Neural cell (in vitro differentiated cells): Measurements from ENCODE around the gene LPCAT3. TPM values are rescaled to one million over a fixed set of nuclear protein-coding genes. Genes with fewer than 3 reads are reported as not detected.

Experiments used
- H2AFZ ChIP-seq: fragments of 200-600, 300-800 bp; sonication (generic), shearing (Covaris generic); 2 replicates; pipeline ENCODE4 v1.6.0; 2014; ENCODE audit warnings: low read depth, mild to moderate bottlenecking, antibody characterized with exemption, low read length, moderate library complexity
- H3F3A ChIP-seq: fragments of 200-600 bp; shearing (Covaris generic); 2 replicates; pipeline ENCODE4 v1.6.1; 2016; ENCODE audit warnings: mild to moderate bottlenecking, moderate library complexity, mixed read lengths, antibody characterized with exemption, low read length; ENCODE audit not compliant: insufficient read depth, poor library complexity, severe bottlenecking
- H3K27ac ChIP-seq: fragments of 200-600, 300-800 bp; sonication (generic), shearing (Covaris generic); 2 replicates; pipeline ENCODE4 v1.5.1; 2014; ENCODE audit warnings: mild to moderate bottlenecking, low read length, moderate library complexity
- H3K27me3 ChIP-seq: fragments of 300-800, 200-600 bp; sonication (generic), shearing (Covaris generic); 2 replicates; pipeline ENCODE4 v1.6.0; 2014; ENCODE audit warnings: mild to moderate bottlenecking, low read depth, low read length, moderate library complexity; ENCODE audit not compliant: insufficient read depth
- H3K36me3 ChIP-seq: fragments of 300-800, 200-600 bp; sonication (generic), shearing (Covaris generic); 2 replicates; pipeline ENCODE4 v1.5.1; 2014; ENCODE audit warnings: mild to moderate bottlenecking, antibody characterized with exemption, low read length, moderate library complexity; ENCODE audit not compliant: insufficient read depth
- H3K4me2 ChIP-seq: fragments of 300-800, 200-600 bp; sonication (generic), shearing (Covaris generic); 2 replicates; pipeline ENCODE4 v1.6.0; 2014; ENCODE audit warnings: mild to moderate bottlenecking, low read length
- H3K4me3 ChIP-seq: fragments of 300-800, 200-600 bp; sonication (generic), shearing (Covaris generic); 2 replicates; pipeline ENCODE4 v1.5.1; 2014; ENCODE audit warnings: mild to moderate bottlenecking, low read length, moderate library complexity
- H3K79me2 ChIP-seq: fragments of 200-600 bp; shearing (Covaris generic); replicated peaks from 2 replicates; pipeline ENCODE4 v1.6.0; 2014; ENCODE audit warnings: mild to moderate bottlenecking, low read length, moderate library complexity; ENCODE audit not compliant: insufficient read depth
- H3K9ac ChIP-seq: fragments of 300-800, 200-600 bp; sonication (generic), shearing (Covaris generic); 2 replicates; pipeline ENCODE4 v1.6.1; 2016; ENCODE audit warnings: mild to moderate bottlenecking, low read length, mixed read lengths
- H3K9me2 ChIP-seq: fragments of 200-600 bp; shearing (Covaris generic); 2 replicates; pipeline ENCODE4 v1.6.1; 2016; ENCODE audit warnings: mild to moderate bottlenecking, low read length, mixed read lengths; ENCODE audit not compliant: insufficient read depth
- H3K9me3 ChIP-seq: fragments of 200-600, 300-800 bp; sonication (generic), shearing (Covaris generic); 2 replicates; pipeline ENCODE4 v1.6.1; 2016; ENCODE audit warnings: mild to moderate bottlenecking, mixed run types, low read length, moderate library complexity, mixed read lengths
- H4K20me1 ChIP-seq: fragments of 200-600 bp; shearing (Covaris generic); 2 replicates; pipeline ENCODE4 v1.6.1; 2016; ENCODE audit warnings: mild to moderate bottlenecking, mixed run types; ENCODE audit not compliant: insufficient read depth
- CTCF ChIP-seq: fragments of 450-650 bp; IDR thresholded peaks from 2 replicates; pipeline ENCODE4 v1.5.1; 2014; ENCODE audit warnings: antibody characterized with exemption, mild to moderate bottlenecking, moderate library complexity; ENCODE audit not compliant: poor library complexity, severe bottlenecking
- EP300 ChIP-seq: fragments of 450-650 bp; conservative IDR thresholded peaks from 2 replicates; pipeline ENCODE4 v1.6.1; 2014; ENCODE audit warnings: antibody characterized with exemption, mild to moderate bottlenecking, moderate library complexity; ENCODE audit not compliant: poor library complexity, severe bottlenecking
- EZH2 ChIP-seq: fragments of 200-600, 300-800 bp; shearing (Covaris generic), sonication (generic); IDR thresholded peaks from 2 replicates; pipeline ENCODE4 v1.6.1; 2014; ENCODE audit warnings: antibody characterized with exemption, low read length, borderline replicate concordance, mild to moderate bottlenecking; ENCODE audit not compliant: insufficient read depth, poor library complexity, severe bottlenecking
- MXI1 ChIP-seq: fragments of 450-650 bp; conservative IDR thresholded peaks from 2 replicates; pipeline ENCODE4 v1.6.1; 2014; ENCODE audit warnings: antibody characterized with exemption, mild to moderate bottlenecking; ENCODE audit not compliant: poor library complexity, severe bottlenecking
- POLR2AphosphoS5 ChIP-seq: IDR thresholded peaks from 2 replicates; pipeline ENCODE4 v1.6.1; 2012
- RAD21 ChIP-seq: fragments of 450-650 bp; conservative IDR thresholded peaks from 2 replicates; pipeline ENCODE4 v1.6.1; 2014; ENCODE audit warnings: antibody characterized with exemption, mild to moderate bottlenecking, moderate library complexity
- REST ChIP-seq: IDR thresholded peaks from 2 replicates; pipeline ENCODE4 v1.6.1; 2012; ENCODE audit warnings: borderline replicate concordance
- SMC3 ChIP-seq: fragments of 450-650 bp; conservative IDR thresholded peaks from 2 replicates; pipeline ENCODE4 v1.6.1; 2014; ENCODE audit warnings: antibody characterized with exemption, mild to moderate bottlenecking, moderate library complexity; ENCODE audit not compliant: poor library complexity
- TAF1 ChIP-seq: IDR thresholded peaks from 2 replicates; pipeline ENCODE4 v1.6.1; 2012; ENCODE audit warnings: low read depth
- polyA minus RNA-seq: library from RNA; depleted of rRNA, polyadenylated mRNA; stranded (reverse); fragments of >200 nt; gene quantifications from 2 replicates; pipeline ENCODE4 v1.2.3, GENCODE V29; 2014
- polyA plus RNA-seq: library from polyadenylated mRNA; depleted of rRNA; stranded (reverse); fragments of >200 nt; gene quantifications from 2 replicates; pipeline ENCODE4 v1.2.3, GENCODE V29; 2014

Gene LPCAT3
- polyA plus RNA-seq = 10.8 and 14.4 TPM in 2 replicates
- 10.0 and 12.5 TPM in 2 replicates for polyA minus RNA-seq

- peaks cover 4% of the 10 kb centered on the region for H3K79me2 ChIP-seq
- H3K4me3 ChIP-seq = peak within 1 kb of the TSS; percentile 89
- H3K9me3 ChIP-seq = no peaks in the 10 kb centered on the region
- no peaks in the 10 kb centered on the region for H3K27me3 ChIP-seq
- H3K9ac ChIP-seq = peak within 1 kb of the TSS; percentile 71
- no peaks in the 10 kb centered on the region for H4K20me1 ChIP-seq
- H3K27ac ChIP-seq = peak within 1 kb of the TSS; percentile 74
- peak; percentile 27 for TF ChIP-seq TAF1
- peak; percentile 64 for TF ChIP-seq RAD21
- TF ChIP-seq EZH2 = no peak
- TF ChIP-seq SMC3 = peak; percentile 75
- TF ChIP-seq MXI1 = peak; percentile 36
- peak; percentile 42 for TF ChIP-seq POLR2AphosphoS5
- TF ChIP-seq EP300 = peak; percentile 46
- TF ChIP-seq REST = no peak
- peak; percentile 97 for TF ChIP-seq CTCF
- peak within 1 kb of the TSS; percentile 83 for H2AFZ ChIP-seq
- no peaks in the 10 kb centered on the region for H3F3A ChIP-seq
- no peaks in the 10 kb centered on the region for H3K9me2 ChIP-seq
- H3K4me2 ChIP-seq = peak within 1 kb of the TSS; percentile 79
- H3K36me3 ChIP-seq = no peaks in the 10 kb centered on the region
Observed at GRCh38 chr12:7018350-7019042, at the start of gene LPCAT3. LPCAT3 (minus strand) TSS chr12:7018476; CDS start chr12:7018424, 52 bp downstream.

- TF ChIP-seq SMC3 = no peak
- no peak for TF ChIP-seq RAD21
- no peak for TF ChIP-seq EZH2
- no peak for TF ChIP-seq EP300
- TF ChIP-seq CTCF = no peak
- TF ChIP-seq REST = no peak
- TF ChIP-seq POLR2AphosphoS5 = no peak
- TF ChIP-seq TAF1 = no peak
- TF ChIP-seq MXI1 = no peak
- no peaks in the 10 kb centered on the region for H4K20me1 ChIP-seq
- no peak overlapping the region for H2AFZ ChIP-seq
- H3K9me2 ChIP-seq = no peaks in the 10 kb centered on the region
- no peaks in the 10 kb centered on the region for H3K36me3 ChIP-seq
- no peak overlapping the region for H3K9ac ChIP-seq
- H3K27ac ChIP-seq = no peak overlapping the region
- no peak overlapping the region for H3K4me3 ChIP-seq
- H3K4me2 ChIP-seq = no peak overlapping the region
- H3K9me3 ChIP-seq = no peaks in the 10 kb centered on the region
- H3K27me3 ChIP-seq = no peaks in the 10 kb centered on the region
- no peaks in the 10 kb centered on the region for H3F3A ChIP-seq
- no peaks in the 10 kb centered on the region for H3K79me2 ChIP-seq
Observed at GRCh38 chr12:7067096-7067495, 48.8 kb upstream of the LPCAT3 start.
